ENCODE data around the gene MARCHF2.

DNA sequence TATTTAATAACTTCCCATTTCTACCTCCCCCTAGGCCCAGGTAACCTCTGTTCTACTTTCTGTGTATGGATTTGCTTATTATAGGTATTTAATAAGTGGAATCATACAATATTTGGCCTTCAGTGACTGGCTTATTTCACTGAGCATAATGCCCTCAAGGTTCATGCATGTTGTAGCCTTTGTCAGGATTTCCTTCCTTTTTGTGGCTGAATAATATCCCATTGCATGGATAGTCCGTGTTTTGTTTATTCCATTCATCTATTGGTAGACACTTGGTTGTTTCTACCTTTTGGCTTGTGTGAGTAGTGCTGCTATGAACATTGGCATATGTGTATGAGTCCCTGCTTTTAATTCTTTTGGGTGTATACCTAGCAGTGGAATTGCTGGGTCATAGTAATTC is 41.1 kb downstream of the MARCHF2 start:
- TF ChIP-seq, protein P1, sequence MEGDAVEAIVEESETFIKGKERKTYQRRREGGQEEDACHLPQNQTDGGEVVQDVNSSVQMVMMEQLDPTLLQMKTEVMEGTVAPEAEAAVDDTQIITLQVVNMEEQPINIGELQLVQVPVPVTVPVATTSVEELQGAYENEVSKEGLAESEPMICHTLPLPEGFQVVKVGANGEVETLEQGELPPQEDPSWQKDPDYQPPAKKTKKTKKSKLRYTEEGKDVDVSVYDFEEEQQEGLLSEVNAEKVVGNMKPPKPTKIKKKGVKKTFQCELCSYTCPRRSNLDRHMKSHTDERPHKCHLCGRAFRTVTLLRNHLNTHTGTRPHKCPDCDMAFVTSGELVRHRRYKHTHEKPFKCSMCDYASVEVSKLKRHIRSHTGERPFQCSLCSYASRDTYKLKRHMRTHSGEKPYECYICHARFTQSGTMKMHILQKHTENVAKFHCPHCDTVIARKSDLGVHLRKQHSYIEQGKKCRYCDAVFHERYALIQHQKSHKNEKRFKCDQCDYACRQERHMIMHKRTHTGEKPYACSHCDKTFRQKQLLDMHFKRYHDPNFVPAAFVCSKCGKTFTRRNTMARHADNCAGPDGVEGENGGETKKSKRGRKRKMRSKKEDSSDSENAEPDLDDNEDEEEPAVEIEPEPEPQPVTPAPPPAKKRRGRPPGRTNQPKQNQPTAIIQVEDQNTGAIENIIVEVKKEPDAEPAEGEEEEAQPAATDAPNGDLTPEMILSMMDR (IDR thresholded peaks at IDR 0.05), result no peak
- no peak for TF ChIP-seq ZNF138 (CRISPR knock-in tag; conservative IDR thresholded peaks at IDR 0.05)

All from WTC11 (cell line).